HG03097 (cell line): ENCODE data around the gene RBM44.
A peak's percentile ranks its signal among the peaks of the same experiment; 100 is the strongest.
"Not testable (repeated sequence)": the region's sequence is repeated elsewhere in the genome, so short reads cannot be mapped to it uniquely, and the experiment has no call there.

Experiments used
- ATAC-seq: cut with Tn5 transposase; IDR thresholded peaks from one replicate; pipeline ENCODE4 v1.9.1; 2021; ENCODE audit not compliant: unreplicated experiment, low FRiP score

RBM44 gene

GRCh38 chr2:237798236-237799059 lies at the start of gene RBM44:
RBM44 (plus strand) TSS chr2:237798779; CDS start chr2:237813610, 14,831 bp downstream.
- no peak for ATAC-seq

- no peak for ATAC-seq
Observed at GRCh38 chr2:237749002-237749401, 49.6 kb upstream of the RBM44 start.

- no peak for ATAC-seq
Observed at GRCh38 chr2:237749961-237750360, 48.6 kb upstream of the RBM44 start.

- not testable (repeated sequence) for ATAC-seq
Observed at GRCh38 chr2:237750441-237750840, 48.1 kb upstream of the RBM44 start.

- ATAC-seq: peak; percentile 90
Observed at GRCh38 chr2:237752761-237753165, 45.8 kb upstream of the RBM44 start.

- ATAC-seq: no peak
Observed at GRCh38 chr2:237754182-237754581, 44.4 kb upstream of the RBM44 start.

- ATAC-seq: no peak
Observed at GRCh38 chr2:237754626-237755248, 43.8 kb upstream of the RBM44 start.

GRCh38 chr2:237757616-237758015 lies 41.0 kb upstream of the RBM44 start:
- ATAC-seq: no peak

- ATAC-seq: no peak
Observed at GRCh38 chr2:237758185-237758584, 40.4 kb upstream of the RBM44 start.

GRCh38 chr2:237759176-237759575 lies 39.4 kb upstream of the RBM44 start:
- ATAC-seq: no peak

- ATAC-seq: no peak
Observed at GRCh38 chr2:237760506-237761502, 37.8 kb upstream of the RBM44 start.

- ATAC-seq: not testable (repeated sequence)
Observed at GRCh38 chr2:237762291-237763182, 36.0 kb upstream of the RBM44 start.

GRCh38 chr2:237763812-237764211 lies 34.8 kb upstream of the RBM44 start:
- no peak for ATAC-seq

- not testable (repeated sequence) for ATAC-seq
Observed at GRCh38 chr2:237765122-237765521, 33.5 kb upstream of the RBM44 start.

GRCh38 chr2:237765875-237766274 lies 32.7 kb upstream of the RBM44 start:
- ATAC-seq: no peak

GRCh38 chr2:237766340-237766739 lies 32.2 kb upstream of the RBM44 start:
- ATAC-seq: no peak

- ATAC-seq: no peak
Observed at GRCh38 chr2:237772513-237772912, 26.1 kb upstream of the RBM44 start.

- ATAC-seq: no peak
Observed at GRCh38 chr2:237773826-237774225, 24.8 kb upstream of the RBM44 start.

- no peak for ATAC-seq
Observed at GRCh38 chr2:237774811-237775553, 23.6 kb upstream of the RBM44 start.
